Measurements from ENCODE around the gene PRKN. TPM values are rescaled to one million over a fixed set of nuclear protein-coding genes. Genes with fewer than 3 reads are reported as not detected.

Gene PRKN
- total and polyA plus RNA-seq, 2 donors (not counting 1 experiment from before 2014, with no cell fraction given), result 0.43 to 4.6 TPM

- no peak for DNase-seq (ENCODE audit: low read depth in 2 of 2)
- H3K4me1 ChIP-seq (ENCODE audit: control insufficient read depth, extremely low read depth, insufficient read depth, low read length), result no peaks in the 10 kb centered on the region
- H4K20me1 ChIP-seq (ENCODE audit: control insufficient read depth, extremely low read depth, insufficient read depth, low read length), result no peaks in the 10 kb centered on the region
- no peaks in the 10 kb centered on the region for H3K79me2 ChIP-seq (ENCODE audit: control insufficient read depth, insufficient read depth, low read length)
- TF ChIP-seq CTCF (conservative IDR thresholded peaks at IDR 0.05 in 1 of 2, IDR thresholded peaks at IDR 0.05 in 1 of 2; ENCODE audit: low read depth in 1 of 2, low read length in 2 of 2) (no peak), EZH2 (IDR thresholded peaks at IDR 0.05; ENCODE audit: low read length, missing control alignments) (no peak)
- no peaks in the 10 kb centered on the region for H3K36me3 ChIP-seq (ENCODE audit: control insufficient read depth, insufficient read depth, low read length)
- no peak overlapping the region for H3K4me2 ChIP-seq (ENCODE audit: extremely low read depth, insufficient read depth, low read length)
- no peak overlapping the region for H3K9ac ChIP-seq (ENCODE audit: insufficient read depth, low read length)
- no peaks in the 10 kb centered on the region for H3K9me3 ChIP-seq (ENCODE audit: control insufficient read depth, insufficient read depth, low read depth, low read length)
- no peak overlapping the region for H2AFZ ChIP-seq (ENCODE audit: low read length)
- H3K4me3 ChIP-seq (replicated peaks in 1 of 4; ENCODE audit: control extremely low read depth in 1 of 4, insufficient read depth in 1 of 4, low read depth in 3 of 4, low read length in 4 of 4), result no peak overlapping the region
- no peak overlapping the region for H3K27ac ChIP-seq (ENCODE audit: insufficient read depth, low read length)
- no peaks in the 10 kb centered on the region for H3K27me3 ChIP-seq (ENCODE audit: control insufficient read depth, insufficient read depth, low read length)
Measured at GRCh38 chr6:161346717-161347116, 1380.8 kb downstream of the PRKN start.

DNA sequence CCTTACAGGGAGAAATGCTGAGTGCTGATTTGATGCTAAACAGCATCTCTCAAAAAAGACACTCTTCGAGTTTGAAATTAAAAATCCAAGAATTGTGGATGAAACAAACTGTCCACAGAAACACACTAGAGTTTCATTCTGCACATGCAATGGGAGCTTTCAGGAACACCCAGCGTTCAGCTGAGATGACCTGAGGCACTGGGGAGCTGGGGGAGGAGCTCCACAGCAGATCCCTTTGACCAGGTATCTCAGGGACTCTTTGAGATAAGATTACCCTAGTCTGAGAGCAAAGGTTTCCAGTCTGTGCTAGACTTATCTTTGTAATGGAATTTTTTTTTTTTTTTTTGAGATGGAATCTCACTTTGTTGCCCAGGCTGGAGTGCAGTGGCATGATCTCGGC, 1382.9 kb downstream of the PRKN start:
- H3K27me3 ChIP-seq (ENCODE audit: control insufficient read depth, insufficient read depth, low read length), result no peaks in the 10 kb centered on the region
- no peaks in the 10 kb centered on the region for H3K9me3 ChIP-seq (ENCODE audit: control insufficient read depth, insufficient read depth, low read depth, low read length)
- H3K9ac ChIP-seq (ENCODE audit: insufficient read depth, low read length), result no peak overlapping the region
- no peak for TF ChIP-seq EZH2 (IDR thresholded peaks at IDR 0.05; ENCODE audit: low read length, missing control alignments)
- TF ChIP-seq CTCF (conservative IDR thresholded peaks at IDR 0.05 in 1 of 2, IDR thresholded peaks at IDR 0.05 in 1 of 2; ENCODE audit: low read depth in 1 of 2, low read length in 2 of 2), result no peak
- H3K27ac ChIP-seq (ENCODE audit: insufficient read depth, low read length), result no peak overlapping the region
- DNase-seq (ENCODE audit: low read depth in 2 of 2), result no peak
- H3K79me2 ChIP-seq (ENCODE audit: control insufficient read depth, insufficient read depth, low read length), result no peaks in the 10 kb centered on the region
- H3K36me3 ChIP-seq (ENCODE audit: control insufficient read depth, insufficient read depth, low read length), result no peaks in the 10 kb centered on the region
- no peaks in the 10 kb centered on the region for H4K20me1 ChIP-seq (ENCODE audit: control insufficient read depth, extremely low read depth, insufficient read depth, low read length)
- no peak overlapping the region for H3K4me2 ChIP-seq (ENCODE audit: extremely low read depth, insufficient read depth, low read length)
- no peak overlapping the region for H2AFZ ChIP-seq (ENCODE audit: low read length)
- H3K4me3 ChIP-seq (replicated peaks in 1 of 4; ENCODE audit: control extremely low read depth in 1 of 4, insufficient read depth in 1 of 4, low read depth in 3 of 4, low read length in 4 of 4), result no peak overlapping the region
- no peaks in the 10 kb centered on the region for H3K4me1 ChIP-seq (ENCODE audit: control insufficient read depth, extremely low read depth, insufficient read depth, low read length)

GRCh38 chr6:161342039-161342438, 1385.5 kb downstream of the PRKN start:
- DNase-seq (ENCODE audit: low read depth in 2 of 2), result no peak
- no peak overlapping the region for H3K27ac ChIP-seq (ENCODE audit: insufficient read depth, low read length)
- H3K9me3 ChIP-seq (ENCODE audit: control insufficient read depth, insufficient read depth, low read depth, low read length), result no peaks in the 10 kb centered on the region
- H3K27me3 ChIP-seq (ENCODE audit: control insufficient read depth, insufficient read depth, low read length), result no peaks in the 10 kb centered on the region
- no peaks in the 10 kb centered on the region for H3K36me3 ChIP-seq (ENCODE audit: control insufficient read depth, insufficient read depth, low read length)
- no peak overlapping the region for H3K4me2 ChIP-seq (ENCODE audit: extremely low read depth, insufficient read depth, low read length)
- H4K20me1 ChIP-seq (ENCODE audit: control insufficient read depth, extremely low read depth, insufficient read depth, low read length), result no peaks in the 10 kb centered on the region
- no peak for TF ChIP-seq CTCF (conservative IDR thresholded peaks at IDR 0.05 in 1 of 2, IDR thresholded peaks at IDR 0.05 in 1 of 2; ENCODE audit: low read depth in 1 of 2, low read length in 2 of 2)
- no peak for TF ChIP-seq EZH2 (IDR thresholded peaks at IDR 0.05; ENCODE audit: low read length, missing control alignments)
- no peaks in the 10 kb centered on the region for H3K4me1 ChIP-seq (ENCODE audit: control insufficient read depth, extremely low read depth, insufficient read depth, low read length)
- H3K4me3 ChIP-seq (replicated peaks in 1 of 4; ENCODE audit: control extremely low read depth in 1 of 4, insufficient read depth in 1 of 4, low read depth in 3 of 4, low read length in 4 of 4), result no peak overlapping the region
- no peak overlapping the region for H2AFZ ChIP-seq (ENCODE audit: low read length)
- H3K79me2 ChIP-seq (ENCODE audit: control insufficient read depth, insufficient read depth, low read length), result no peaks in the 10 kb centered on the region
- no peak overlapping the region for H3K9ac ChIP-seq (ENCODE audit: insufficient read depth, low read length)

Measured in fibroblast of lung (primary cell).